K562 (cell line): ENCODE data around the gene PEX11A.

Source experiments
- MXI1 ChIP-seq: IDR thresholded peaks from 2 replicates; pipeline ENCODE4 v1.6.1; 2011; ENCODE audit warnings: low read depth, mild to moderate bottlenecking, improper control_type of control experiment, low read length
- SPI1 ChIP-seq: IDR thresholded peaks from 2 replicates; pipeline ENCODE4 v1.6.1; 2011; ENCODE audit warnings: low read depth, low read length, control low read depth, borderline replicate concordance
- TF ChIP-seq, protein P1 (sequence below), 2 experiments: fragments of 450-650 bp in 1 of 2; IDR thresholded peaks; 2 replicates each; pipeline ENCODE4 v1.6.1; 2011 to 2017; ENCODE audit warnings: low read depth in 2 of 2, antibody characterized with exemption in 1 of 2, borderline replicate concordance in 1 of 2, low read length in 1 of 2, mild to moderate bottlenecking in 1 of 2, mixed read lengths in 1 of 2; ENCODE audit not compliant: control insufficient read depth in 1 of 2

DNA sequence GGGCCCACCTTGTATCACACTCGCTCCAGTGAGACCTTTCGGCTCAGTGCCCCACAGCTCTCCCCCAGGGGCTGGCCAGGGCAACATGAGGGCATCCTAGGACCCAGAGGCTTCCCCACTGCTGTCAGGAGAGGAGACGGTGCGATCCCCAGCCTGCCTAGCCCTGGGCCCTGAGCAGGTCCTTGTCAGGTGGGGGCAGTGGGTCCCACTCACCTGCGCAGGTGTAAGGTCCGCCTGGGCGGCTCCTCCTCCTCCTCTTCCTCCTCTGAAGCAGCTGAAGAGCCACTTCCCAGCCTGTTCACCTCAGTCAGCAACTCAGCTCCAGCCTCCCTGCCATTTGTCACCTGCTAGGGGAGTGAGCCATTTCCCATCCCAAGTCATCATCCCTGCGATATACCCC is 44.9 kb downstream of the PEX11A start:
- no peak for TF ChIP-seq SPI1
- TF ChIP-seq MXI1, result no peak
- TF ChIP-seq, protein P1, sequence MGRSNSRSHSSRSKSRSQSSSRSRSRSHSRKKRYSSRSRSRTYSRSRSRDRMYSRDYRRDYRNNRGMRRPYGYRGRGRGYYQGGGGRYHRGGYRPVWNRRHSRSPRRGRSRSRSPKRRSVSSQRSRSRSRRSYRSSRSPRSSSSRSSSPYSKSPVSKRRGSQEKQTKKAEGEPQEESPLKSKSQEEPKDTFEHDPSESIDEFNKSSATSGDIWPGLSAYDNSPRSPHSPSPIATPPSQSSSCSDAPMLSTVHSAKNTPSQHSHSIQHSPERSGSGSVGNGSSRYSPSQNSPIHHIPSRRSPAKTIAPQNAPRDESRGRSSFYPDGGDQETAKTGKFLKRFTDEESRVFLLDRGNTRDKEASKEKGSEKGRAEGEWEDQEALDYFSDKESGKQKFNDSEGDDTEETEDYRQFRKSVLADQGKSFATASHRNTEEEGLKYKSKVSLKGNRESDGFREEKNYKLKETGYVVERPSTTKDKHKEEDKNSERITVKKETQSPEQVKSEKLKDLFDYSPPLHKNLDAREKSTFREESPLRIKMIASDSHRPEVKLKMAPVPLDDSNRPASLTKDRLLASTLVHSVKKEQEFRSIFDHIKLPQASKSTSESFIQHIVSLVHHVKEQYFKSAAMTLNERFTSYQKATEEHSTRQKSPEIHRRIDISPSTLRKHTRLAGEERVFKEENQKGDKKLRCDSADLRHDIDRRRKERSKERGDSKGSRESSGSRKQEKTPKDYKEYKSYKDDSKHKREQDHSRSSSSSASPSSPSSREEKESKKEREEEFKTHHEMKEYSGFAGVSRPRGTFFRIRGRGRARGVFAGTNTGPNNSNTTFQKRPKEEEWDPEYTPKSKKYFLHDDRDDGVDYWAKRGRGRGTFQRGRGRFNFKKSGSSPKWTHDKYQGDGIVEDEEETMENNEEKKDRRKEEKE (IDR thresholded peaks at IDR 0.05; ENCODE audit: borderline replicate concordance in 1 of 2, control insufficient read depth in 1 of 2, low read depth in 2 of 2, low read length in 1 of 2), result no peak
